Hepatocyte (in vitro differentiated cells): ENCODE measurements around the gene AP2M1. TPM values are rescaled to one million over a fixed set of nuclear protein-coding genes. Genes with fewer than 3 reads are reported as not detected.

Experiments used
- DNase-seq: peaks from one replicate; pipeline ENCODE4 v3.0.0-alpha.2; 2016; ENCODE audit warnings: low spot score
- H2AFZ ChIP-seq: fragments of 200-600 bp; sonication (generic); 2 replicates; pipeline ENCODE4 v1.6.0; 2016; ENCODE audit warnings: antibody characterized with exemption, mild to moderate bottlenecking
- H3K27ac ChIP-seq: fragments of 200-600 bp; sonication (generic); 2 replicates; pipeline ENCODE4 v1.5.1; 2016; ENCODE audit warnings: mild to moderate bottlenecking
- H3K27me3 ChIP-seq: fragments of 200-600 bp; sonication (generic); 2 replicates; pipeline ENCODE4 v1.6.1; 2016
- H3K36me3 ChIP-seq: fragments of 200-600 bp; sonication (generic); replicated peaks from 2 replicates; pipeline ENCODE4 v1.5.1; 2016; ENCODE audit warnings: low read depth; ENCODE audit not compliant: insufficient read depth
- H3K4me1 ChIP-seq: fragments of 200-600 bp; sonication (generic); 2 replicates; pipeline ENCODE4 v1.5.1; 2016; ENCODE audit warnings: mild to moderate bottlenecking, moderate library complexity; ENCODE audit not compliant: insufficient read depth
- H3K4me2 ChIP-seq: fragments of 200-600 bp; sonication (generic); 2 replicates; pipeline ENCODE4 v1.6.0; 2016
- H3K4me3 ChIP-seq: fragments of 200-600 bp; sonication (generic); 2 replicates; pipeline ENCODE4 v1.5.1; 2016; ENCODE audit warnings: mild to moderate bottlenecking
- H3K79me2 ChIP-seq: fragments of 200-600 bp; sonication (generic); 2 replicates; pipeline ENCODE4 v1.6.0; 2017; ENCODE audit warnings: mild to moderate bottlenecking
- H3K9me2 ChIP-seq: fragments of 200-600 bp; sonication (generic); replicated peaks from 2 replicates; pipeline ENCODE4 v1.6.0; 2017; ENCODE audit warnings: mild to moderate bottlenecking; ENCODE audit not compliant: insufficient read depth
- H3K9me3 ChIP-seq: fragments of 200-600 bp; sonication (generic); 2 replicates; pipeline ENCODE4 v1.5.1; 2016; ENCODE audit warnings: low read depth, mild to moderate bottlenecking
- H4K20me1 ChIP-seq: fragments of 200-600 bp; sonication (generic); 2 replicates; pipeline ENCODE4 v1.6.0; 2016; ENCODE audit warnings: mild to moderate bottlenecking; ENCODE audit not compliant: insufficient read depth, poor library complexity, severe bottlenecking
- CTCF ChIP-seq: fragments of 200-600 bp; sonication (generic); IDR thresholded peaks from 2 replicates; pipeline ENCODE4 v1.5.1; 2016; ENCODE audit warnings: antibody characterized with exemption, mild to moderate bottlenecking; ENCODE audit not compliant: poor library complexity
- EZH2 ChIP-seq: fragments of 200-600 bp; sonication (generic); IDR thresholded peaks from 2 replicates; pipeline ENCODE4 v1.6.1; 2016; ENCODE audit warnings: antibody characterized with exemption, mild to moderate bottlenecking, borderline replicate concordance
- EZH2phosphoT487 ChIP-seq: fragments of 200-600 bp; sonication (generic); IDR thresholded peaks from one replicate; pipeline ENCODE4 v1.6.1; 2018; ENCODE audit warnings: antibody characterized with exemption, mild to moderate bottlenecking, low read depth, moderate library complexity; ENCODE audit not compliant: unreplicated experiment, severe bottlenecking
- WGBS: methylation state at CpG from one replicate; pipeline ENCODE4 v1.1.6; 2016; ENCODE audit warnings: low lambda C conversion rate; ENCODE audit errors: missing lambda C conversion rate; 5-methylcytosine and 5-hydroxymethylcytosine counted together
- polyA plus RNA-seq: library from polyadenylated mRNA; unstranded; fragments of >200 nt; fragmentation: Nextera tagmentation; extraction: Ambion mirVana; gene quantifications from 2 replicates; pipeline ENCODE4 v1.2.1, GENCODE V29; 2016
- total RNA-seq: library from RNA; depleted of rRNA; stranded (reverse); fragments of >200 nt; gene quantifications from 2 replicates; pipeline ENCODE4 v1.2.3, GENCODE V29; 2014

AP2M1 gene
- total and polyA plus RNA-seq, 2 experiments from 2014 or later: 243 to 389 TPM

GRCh38 chr3:184189421-184189820 lies 14.8 kb downstream of the AP2M1 start:
- H4K20me1 ChIP-seq: peaks cover 19% of the 10 kb centered on the region
- H3K4me1 ChIP-seq: peaks cover 15% of the 10 kb centered on the region
- H3K36me3 ChIP-seq: no peaks in the 10 kb centered on the region
- no peaks in the 10 kb centered on the region for H3K9me3 ChIP-seq
- no peak overlapping the region for H3K4me2 ChIP-seq
- H3K4me3 ChIP-seq: no peak overlapping the region
- no peak for TF ChIP-seq EZH2
- TF ChIP-seq EZH2phosphoT487: no peak
- no peak for TF ChIP-seq CTCF
- DNase-seq: no peak
- no peaks in the 10 kb centered on the region for H3K9me2 ChIP-seq
- H2AFZ ChIP-seq: no peak overlapping the region
- H3K27me3 ChIP-seq: no peaks in the 10 kb centered on the region
- H3K27ac ChIP-seq: no peak overlapping the region
- peaks cover 46% of the 10 kb centered on the region for H3K79me2 ChIP-seq
- 95% methylated on average over 13 of the region's 13 CpGs for WGBS

- H3K9me2 ChIP-seq: no peaks in the 10 kb centered on the region
- no peak overlapping the region for H3K4me2 ChIP-seq
- no peak overlapping the region for H3K27ac ChIP-seq
- H3K27me3 ChIP-seq: no peaks in the 10 kb centered on the region
- peaks cover 29% of the 10 kb centered on the region for H3K79me2 ChIP-seq
- no peaks in the 10 kb centered on the region for H3K4me1 ChIP-seq
- H4K20me1 ChIP-seq: peaks cover 7% of the 10 kb centered on the region
- no peak overlapping the region for H3K4me3 ChIP-seq
- H2AFZ ChIP-seq: no peak overlapping the region
- no peaks in the 10 kb centered on the region for H3K36me3 ChIP-seq
- no peak for DNase-seq
- 96% methylated on average over 10 of the region's 10 CpGs for WGBS
- no peak for TF ChIP-seq CTCF
- no peak for TF ChIP-seq EZH2phosphoT487
- TF ChIP-seq EZH2: no peak
- H3K9me3 ChIP-seq: no peaks in the 10 kb centered on the region
Measured at GRCh38 chr3:184192889-184193288, 18.2 kb downstream of the AP2M1 start.

- H3K4me2 ChIP-seq: no peak overlapping the region
- no peaks in the 10 kb centered on the region for H4K20me1 ChIP-seq
- no peaks in the 10 kb centered on the region for H3K9me3 ChIP-seq
- H3K9me2 ChIP-seq: no peaks in the 10 kb centered on the region
- no peaks in the 10 kb centered on the region for H3K4me1 ChIP-seq
- peaks cover 17% of the 10 kb centered on the region for H3K79me2 ChIP-seq
- H3K4me3 ChIP-seq: no peak overlapping the region
- no peak overlapping the region for H2AFZ ChIP-seq
- 97% methylated on average over 9 of the region's 9 CpGs for WGBS
- H3K27ac ChIP-seq: no peak overlapping the region
- DNase-seq: no peak
- no peaks in the 10 kb centered on the region for H3K36me3 ChIP-seq
- no peak for TF ChIP-seq CTCF
- TF ChIP-seq EZH2phosphoT487: no peak
- no peak for TF ChIP-seq EZH2
- H3K27me3 ChIP-seq: no peaks in the 10 kb centered on the region
Measured at GRCh38 chr3:184193991-184194539, 19.4 kb downstream of the AP2M1 start.

- Histone ChIP-seq H3K4me2 (no peak overlapping the region), H3K79me2 (no peaks in the 10 kb centered on the region), H3K27me3 (no peaks in the 10 kb centered on the region), H3K4me3 (no peak overlapping the region), H2AFZ (no peak overlapping the region), H4K20me1 (no peaks in the 10 kb centered on the region), H3K36me3 (no peaks in the 10 kb centered on the region), H3K9me2 (no peaks in the 10 kb centered on the region), H3K4me1 (no peaks in the 10 kb centered on the region), H3K27ac (no peak overlapping the region), H3K9me3 (no peaks in the 10 kb centered on the region)
- no peak for DNase-seq
- TF ChIP-seq EZH2phosphoT487: no peak
- TF ChIP-seq EZH2: no peak
- TF ChIP-seq CTCF: no peak
- 90% methylated on average over 6 of the region's 6 CpGs for WGBS
Measured at GRCh38 chr3:184196536-184196935, 21.9 kb downstream of the AP2M1 start.
